Measurements from ENCODE around the gene FN3K. TPM values are rescaled to one million over a fixed set of nuclear protein-coding genes. Genes with fewer than 3 reads are reported as not detected.

Gene FN3K
- total RNA-seq, 1 donor from 2014 or later = 27.4 TPM

DNA sequence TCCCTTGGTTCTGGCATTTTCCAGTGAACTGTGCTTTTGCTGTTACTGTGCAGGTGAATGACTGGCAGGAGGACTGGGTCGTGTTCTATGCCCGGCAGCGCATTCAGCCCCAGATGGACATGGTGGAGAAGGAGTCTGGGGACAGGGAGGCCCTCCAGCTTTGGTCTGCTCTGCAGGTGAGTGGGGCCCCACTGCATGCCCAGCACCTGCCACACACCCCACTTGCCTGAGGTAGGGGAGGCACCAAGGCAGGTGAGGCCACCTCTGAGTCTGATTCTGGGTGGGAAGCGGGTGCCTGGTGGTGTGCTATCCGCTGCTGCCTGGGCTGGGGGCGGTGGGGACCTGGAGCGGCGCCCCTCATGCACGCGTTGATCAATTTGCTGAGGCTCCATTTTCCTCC lies 9.0 kb upstream of the FN3K start:
- Histone ChIP-seq H3K36me3 (peaks cover 32% of the 10 kb centered on the region), H3K27ac (no peak overlapping the region), H3K9me3 (no peaks in the 10 kb centered on the region), H3K4me1 (no peaks in the 10 kb centered on the region), H3K27me3 (no peaks in the 10 kb centered on the region), H3K4me3 (no peak overlapping the region)
- intact Hi-C loops (cut with DNase I) = no loop called here
- ATAC-seq = peak; percentile 24
- no peak for DNase-seq
- TF ChIP-seq, protein P1, sequence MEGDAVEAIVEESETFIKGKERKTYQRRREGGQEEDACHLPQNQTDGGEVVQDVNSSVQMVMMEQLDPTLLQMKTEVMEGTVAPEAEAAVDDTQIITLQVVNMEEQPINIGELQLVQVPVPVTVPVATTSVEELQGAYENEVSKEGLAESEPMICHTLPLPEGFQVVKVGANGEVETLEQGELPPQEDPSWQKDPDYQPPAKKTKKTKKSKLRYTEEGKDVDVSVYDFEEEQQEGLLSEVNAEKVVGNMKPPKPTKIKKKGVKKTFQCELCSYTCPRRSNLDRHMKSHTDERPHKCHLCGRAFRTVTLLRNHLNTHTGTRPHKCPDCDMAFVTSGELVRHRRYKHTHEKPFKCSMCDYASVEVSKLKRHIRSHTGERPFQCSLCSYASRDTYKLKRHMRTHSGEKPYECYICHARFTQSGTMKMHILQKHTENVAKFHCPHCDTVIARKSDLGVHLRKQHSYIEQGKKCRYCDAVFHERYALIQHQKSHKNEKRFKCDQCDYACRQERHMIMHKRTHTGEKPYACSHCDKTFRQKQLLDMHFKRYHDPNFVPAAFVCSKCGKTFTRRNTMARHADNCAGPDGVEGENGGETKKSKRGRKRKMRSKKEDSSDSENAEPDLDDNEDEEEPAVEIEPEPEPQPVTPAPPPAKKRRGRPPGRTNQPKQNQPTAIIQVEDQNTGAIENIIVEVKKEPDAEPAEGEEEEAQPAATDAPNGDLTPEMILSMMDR (IDR thresholded peaks at IDR 0.05) = no peak

DNA sequence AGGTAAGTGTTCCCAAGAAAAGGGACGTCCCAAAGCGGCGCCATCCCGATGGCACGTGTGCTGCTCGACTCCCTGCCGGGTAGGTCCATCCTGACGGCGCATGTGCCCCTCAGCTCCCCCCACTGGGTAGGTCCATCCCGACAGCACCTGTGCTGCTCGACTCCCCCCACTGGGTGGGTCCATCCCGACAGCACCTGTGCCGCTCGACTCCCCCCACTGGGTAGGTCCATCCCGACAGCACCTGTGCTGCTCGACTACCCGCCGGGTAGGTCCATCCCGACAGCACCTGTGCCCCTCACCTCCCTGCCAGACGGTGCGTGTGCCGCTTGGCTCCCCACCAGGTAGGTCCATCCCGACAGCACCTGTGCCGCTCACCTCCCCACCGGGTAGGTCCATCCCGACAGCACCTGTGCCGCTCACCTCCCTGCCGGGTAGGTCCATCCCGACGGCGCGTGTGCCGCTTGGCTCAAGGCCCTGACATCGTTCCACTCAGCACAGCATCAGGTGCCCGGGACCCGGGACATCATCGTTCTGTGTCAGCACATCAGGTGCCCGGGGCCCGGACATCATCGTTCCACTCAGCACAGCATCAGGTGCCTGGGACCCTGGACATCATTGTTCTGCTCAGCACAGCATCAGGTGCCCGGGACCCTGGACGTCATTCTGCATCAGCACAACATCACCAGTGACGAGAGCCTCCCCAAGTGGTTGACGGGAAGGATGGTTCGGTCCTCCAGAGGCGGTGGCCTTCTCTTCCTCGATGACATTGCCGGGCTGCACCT lies 5.7 kb upstream of the FN3K start:
- TF ChIP-seq, protein P1 (IDR thresholded peaks at IDR 0.05) = no peak
- ATAC-seq (peak; percentile 15), DNase-seq (no peak)
- Histone ChIP-seq H3K27ac (no peak overlapping the region), H3K27me3 (no peaks in the 10 kb centered on the region), H3K4me1 (no peaks in the 10 kb centered on the region), H3K36me3 (peaks cover 18% of the 10 kb centered on the region), H3K4me3 (no peak overlapping the region), H3K9me3 (no peaks in the 10 kb centered on the region)
- intact Hi-C loops (cut with DNase I) = no loop called here

DNA sequence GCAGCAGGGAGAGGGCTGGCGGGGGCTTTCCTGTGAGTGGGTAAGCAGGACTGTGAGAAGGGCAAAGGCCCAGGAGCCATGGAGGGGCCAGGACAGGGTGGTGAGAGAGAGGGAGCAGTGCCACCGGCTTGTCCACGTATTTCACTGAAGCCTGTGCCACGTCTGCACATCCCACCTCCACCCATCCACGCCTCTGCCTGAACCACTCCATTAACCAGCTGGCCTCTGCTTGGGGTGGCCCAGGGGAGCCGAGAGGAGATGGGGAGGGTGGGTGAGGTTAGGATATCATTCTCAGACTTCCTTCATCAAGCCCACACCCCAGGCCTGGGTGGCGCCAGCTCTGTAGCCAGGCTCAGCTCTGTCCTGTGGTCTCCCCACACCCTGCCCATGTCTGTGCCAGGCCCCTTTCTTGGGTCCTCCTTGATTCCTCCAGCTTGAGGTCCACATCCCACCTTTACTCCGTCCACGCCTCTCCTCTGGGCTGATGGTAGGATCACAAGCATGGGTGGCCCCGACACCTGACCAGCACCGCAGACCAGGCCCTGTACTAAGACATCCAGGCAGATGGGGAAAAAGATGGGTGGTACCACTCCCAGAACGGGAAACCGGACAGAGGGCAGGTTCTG lies 3.2 kb upstream of the FN3K start:
- H3K4me1 ChIP-seq = peaks cover 10% of the 10 kb centered on the region
- no peak overlapping the region for H3K27ac ChIP-seq
- H3K9me3 ChIP-seq = no peaks in the 10 kb centered on the region
- H3K4me3 ChIP-seq = no peak overlapping the region
- H3K27me3 ChIP-seq = no peaks in the 10 kb centered on the region
- ATAC-seq = no peak
- DNase-seq = no peak
- TF ChIP-seq, protein P1 (IDR thresholded peaks at IDR 0.05) = no peak
- intact Hi-C loops (cut with DNase I) = no loop called here
- peaks cover 6% of the 10 kb centered on the region for H3K36me3 ChIP-seq

DNA sequence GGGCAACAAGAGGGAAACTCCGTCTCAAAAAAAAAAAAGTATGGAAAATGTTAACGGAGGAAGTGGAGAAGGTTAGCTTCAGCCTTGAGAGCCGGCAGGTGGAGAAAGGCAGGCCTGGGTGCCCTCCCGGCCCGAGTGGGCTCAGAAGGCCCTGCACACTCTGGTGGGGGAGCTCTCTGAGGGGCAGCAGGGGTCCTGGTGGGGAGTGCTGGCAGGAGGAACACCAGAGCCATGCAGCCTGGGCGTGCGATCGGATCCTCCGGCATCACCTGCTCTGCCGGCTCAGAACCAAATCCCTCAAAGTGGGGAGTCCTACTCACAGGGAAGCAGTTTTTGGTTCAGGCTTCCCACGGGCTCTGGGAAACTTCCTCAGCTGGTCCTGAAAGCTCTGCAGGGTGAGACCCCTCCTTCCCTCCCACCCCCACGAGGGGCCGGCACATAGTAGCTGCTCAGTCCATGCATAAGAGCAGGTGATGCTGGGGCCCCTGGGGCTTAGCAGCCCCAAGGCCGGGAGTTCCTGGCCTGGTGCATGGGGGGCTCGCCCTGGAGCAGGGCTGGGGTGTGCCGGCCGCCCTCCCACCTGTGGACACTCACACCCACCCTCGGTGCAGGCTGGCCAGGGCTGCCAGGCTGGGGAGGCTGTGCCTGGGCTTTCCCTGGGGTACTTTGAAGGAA lies 1.2 kb downstream of the FN3K start:
- Histone ChIP-seq H3K27me3 (no peaks in the 10 kb centered on the region), H3K4me3 (peak overlapping the region; percentile 70), H3K9me3 (no peaks in the 10 kb centered on the region), H3K27ac (no peak overlapping the region), H3K36me3 (peaks cover 15% of the 10 kb centered on the region), H3K4me1 (peaks cover 10% of the 10 kb centered on the region)
- ATAC-seq (no peak), DNase-seq (no peak)
- intact Hi-C loops (cut with DNase I) = no loop called here
- TF ChIP-seq, protein P1 (IDR thresholded peaks at IDR 0.05) = no peak

DNA sequence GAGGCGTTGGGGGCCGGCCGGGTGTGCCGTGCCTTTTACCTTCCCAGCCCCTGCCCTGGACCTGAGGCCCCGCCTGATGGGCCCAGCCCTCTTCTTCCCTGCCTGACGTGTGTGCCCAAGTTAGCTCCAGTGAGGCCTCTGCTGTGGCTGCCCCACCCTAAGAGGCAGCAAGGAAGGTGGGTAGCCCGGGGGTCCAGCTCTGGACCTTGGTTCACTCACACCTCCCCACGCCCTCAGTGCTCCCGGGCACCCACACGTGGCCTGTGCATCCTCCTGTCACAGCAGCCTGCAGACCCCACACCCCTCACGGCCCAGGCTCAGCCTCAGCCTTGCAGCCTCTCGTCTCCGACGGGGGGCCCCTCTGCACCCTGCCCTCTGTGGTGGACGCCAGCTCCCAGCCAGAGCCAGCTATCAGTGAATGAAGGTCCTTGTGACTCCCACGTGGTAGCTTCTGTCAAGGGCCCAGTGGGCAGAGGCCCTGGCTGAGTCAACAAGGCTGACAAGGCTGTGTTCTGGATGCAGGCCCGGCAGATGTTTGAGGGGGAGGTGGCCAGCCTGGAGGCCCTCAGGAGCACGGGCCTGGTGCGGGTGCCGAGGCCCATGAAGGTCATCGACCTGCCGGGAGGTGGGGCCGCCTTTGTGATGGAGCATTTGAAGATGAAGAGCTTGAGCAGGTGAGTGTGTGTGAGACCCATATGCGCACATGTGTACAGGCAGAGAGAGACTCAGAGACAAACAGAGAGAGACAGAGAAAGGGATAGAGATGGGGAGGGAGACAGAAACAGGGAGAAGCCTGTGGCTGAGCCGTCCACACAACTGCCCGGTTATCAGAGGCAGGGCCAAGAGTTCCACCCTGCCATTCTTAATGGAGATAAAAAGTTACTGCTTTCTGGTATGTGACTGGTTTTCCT lies 2.8 kb downstream of the FN3K start:
- ATAC-seq = peak; percentile 74

More for the DNA sequence above, 2.8 kb downstream of the FN3K start:
- Histone ChIP-seq H3K36me3 (peaks cover 24% of the 10 kb centered on the region), H3K4me1 (peaks cover 10% of the 10 kb centered on the region), H3K4me3 (no peak overlapping the region), H3K9me3 (no peaks in the 10 kb centered on the region), H3K27me3 (no peaks in the 10 kb centered on the region), H3K27ac (no peak overlapping the region)
- intact Hi-C loops (cut with DNase I) = no loop called here
- TF ChIP-seq, protein P1 (IDR thresholded peaks at IDR 0.05) = no peak
- peak; percentile 81 for DNase-seq
